Body of pancreas (tissue), 4 donors: ENCODE results near the gene CORO1C. TPM values are rescaled to one million over a fixed set of nuclear protein-coding genes. Genes with fewer than 3 reads are reported as not detected.
"Not testable (repeated sequence)": the region's sequence is repeated elsewhere in the genome, so short reads cannot be mapped to it uniquely, and the experiment has no call there.

Experiments
- ATAC-seq: fragments of 150-250 bp; one replicate; pipeline ENCODE4 v1.9.1; 2016
- DNase-seq, 4 donors: peaks; one replicate each; pipeline ENCODE4 v3.0.0-alpha.2; 2019
- H3K27ac ChIP-seq, 4 donors: fragments of 200-600 bp; sonication (generic); 1 replicate in 3 of 4; 2 replicates in 1 of 4; pipeline versions ENCODE4 v1.5.1 to v1.6.1; 2016 to 2019; ENCODE audit warnings: mild to moderate bottlenecking in 1 of 4, mixed read lengths in 1 of 4, moderate library complexity in 1 of 4
- H3K27me3 ChIP-seq, 2 donors: fragments of 200-600 bp; sonication (generic); one replicate each; pipeline ENCODE4 v1.6.0; 2016; ENCODE audit warnings: mild to moderate bottlenecking in 1 of 2
- H3K36me3 ChIP-seq, 2 donors: fragments of 200-600 bp; sonication (generic); replicated peaks in 1 of 2; 2 replicates each; pipeline ENCODE4 v1.5.1; 2016; ENCODE audit warnings: low read depth in 2 of 2; ENCODE audit not compliant: insufficient read depth in 1 of 2
- H3K4me1 ChIP-seq: fragments of 200-600 bp; sonication (generic); one replicate; pipeline ENCODE4 v1.6.0; 2016
- H3K4me3 ChIP-seq, 2 donors: fragments of 200-600 bp; sonication (generic); 1 replicate in 1 of 2; 2 replicates in 1 of 2; pipeline ENCODE4 v1.5.1; 2016 to 2019
- H3K9me3 ChIP-seq, 3 donors: fragments of 200-600 bp; sonication (generic); 1 replicate in 2 of 3; 2 replicates in 1 of 3; pipeline ENCODE4 v1.5.1; 2016
- POLR2A ChIP-seq, 3 donors: fragments of 450-650 bp; IDR thresholded peaks; one replicate each; pipeline ENCODE4 v1.6.1; 2016; ENCODE audit warnings: antibody characterized with exemption in 3 of 3, mild to moderate bottlenecking in 2 of 3
- WGBS, 2 donors: methylation state at CpG; one replicate each; pipeline ENCODE4 v1.1.5; 2017; 5-methylcytosine and 5-hydroxymethylcytosine counted together
- intact Hi-C: fragments of 100-400 bp; cut with DNase I; formaldehyde crosslinking; loops from one replicate; pipeline ENCODE4 v1.15.1; 2023
- total RNA-seq, 2 donors: library from RNA; depleted of rRNA; stranded (reverse); fragments of >200 nt; gene quantifications; one replicate each; pipeline ENCODE4 v1.1.0, GENCODE V29; 2016
- TF ChIP-seq, protein P1 (sequence below), 7 experiments: fragments of 450-650 bp in 4 of 7; fragments of 200-600 bp in 3 of 7; sonication (generic) in 3 of 7; IDR thresholded peaks; one replicate each; pipeline ENCODE4 v1.5.1; 2016 to 2019; ENCODE audit warnings: antibody characterized with exemption in 7 of 7

CORO1C gene
- total RNA-seq, 2 donors from 2014 or later, result 26.7 to 27.4 TPM

- peak; percentile 73 for ATAC-seq
- 69 to 73% methylated on average over 15 to 23 of the region's 23 CpGs for WGBS, 2 donors
- no peak overlapping the region for H3K4me3 ChIP-seq
Measured at GRCh38 chr12:108773798-108774788, 42.8 kb upstream of the CORO1C start.

GRCh38 chr12:108772891-108773797 is 41.8 kb upstream of the CORO1C start:
- Histone ChIP-seq H3K4me1 (peaks cover 10% of the 10 kb centered on the region), H3K27ac (no peak overlapping the region)

More at GRCh38 chr12:108773798-108774788, 42.8 kb upstream of the CORO1C start:
- Histone ChIP-seq H3K27me3 (no peaks in the 10 kb centered on the region), H3K4me1 (peaks cover under 1% of the 10 kb centered on the region), H3K36me3 (no peaks in the 10 kb centered on the region), H3K27ac (no peak overlapping the region), H3K9me3 (no peaks in the 10 kb centered on the region)
- TF ChIP-seq POLR2A (IDR thresholded peaks at IDR 0.05), result no peak
- TF ChIP-seq, protein P1, sequence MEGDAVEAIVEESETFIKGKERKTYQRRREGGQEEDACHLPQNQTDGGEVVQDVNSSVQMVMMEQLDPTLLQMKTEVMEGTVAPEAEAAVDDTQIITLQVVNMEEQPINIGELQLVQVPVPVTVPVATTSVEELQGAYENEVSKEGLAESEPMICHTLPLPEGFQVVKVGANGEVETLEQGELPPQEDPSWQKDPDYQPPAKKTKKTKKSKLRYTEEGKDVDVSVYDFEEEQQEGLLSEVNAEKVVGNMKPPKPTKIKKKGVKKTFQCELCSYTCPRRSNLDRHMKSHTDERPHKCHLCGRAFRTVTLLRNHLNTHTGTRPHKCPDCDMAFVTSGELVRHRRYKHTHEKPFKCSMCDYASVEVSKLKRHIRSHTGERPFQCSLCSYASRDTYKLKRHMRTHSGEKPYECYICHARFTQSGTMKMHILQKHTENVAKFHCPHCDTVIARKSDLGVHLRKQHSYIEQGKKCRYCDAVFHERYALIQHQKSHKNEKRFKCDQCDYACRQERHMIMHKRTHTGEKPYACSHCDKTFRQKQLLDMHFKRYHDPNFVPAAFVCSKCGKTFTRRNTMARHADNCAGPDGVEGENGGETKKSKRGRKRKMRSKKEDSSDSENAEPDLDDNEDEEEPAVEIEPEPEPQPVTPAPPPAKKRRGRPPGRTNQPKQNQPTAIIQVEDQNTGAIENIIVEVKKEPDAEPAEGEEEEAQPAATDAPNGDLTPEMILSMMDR (IDR thresholded peaks at IDR 0.05), result no peak
- intact Hi-C loops, result no loop called here
- peak; percentile 26 to 72 (median 53) for DNase-seq

GRCh38 chr12:108772247-108772646 is 40.9 kb upstream of the CORO1C start:
- intact Hi-C loops, result no loop called here
- H3K4me1 ChIP-seq, result peaks cover 11% of the 10 kb centered on the region
- no peaks in the 10 kb centered on the region for H3K27me3 ChIP-seq
- H3K4me3 ChIP-seq, result no peak overlapping the region
- no peaks in the 10 kb centered on the region for H3K9me3 ChIP-seq
- 74 to 77% methylated on average over 2 of the region's 2 CpGs for WGBS, 2 donors
- H3K36me3 ChIP-seq, result no peaks in the 10 kb centered on the region
- no peak overlapping the region for H3K27ac ChIP-seq
- TF ChIP-seq, protein P1 (IDR thresholded peaks at IDR 0.05), result no peak
- TF ChIP-seq POLR2A (IDR thresholded peaks at IDR 0.05), result no peak
- DNase-seq, result no peak
- ATAC-seq, result no peak

More at GRCh38 chr12:108772891-108773797, 41.8 kb upstream of the CORO1C start:
- no peak for ATAC-seq
- no peak overlapping the region for H3K4me3 ChIP-seq
- H3K27me3 ChIP-seq, result no peaks in the 10 kb centered on the region
- WGBS, 2 donors, result 85 to 86% methylated on average over 25 of the region's 25 CpGs
- intact Hi-C loops, result no loop called here
- no peak for TF ChIP-seq POLR2A (IDR thresholded peaks at IDR 0.05)
- TF ChIP-seq, protein P1 (IDR thresholded peaks at IDR 0.05), result no peak
- DNase-seq, result no peak
- no peaks in the 10 kb centered on the region for H3K9me3 ChIP-seq
- H3K36me3 ChIP-seq, result no peaks in the 10 kb centered on the region

DNA sequence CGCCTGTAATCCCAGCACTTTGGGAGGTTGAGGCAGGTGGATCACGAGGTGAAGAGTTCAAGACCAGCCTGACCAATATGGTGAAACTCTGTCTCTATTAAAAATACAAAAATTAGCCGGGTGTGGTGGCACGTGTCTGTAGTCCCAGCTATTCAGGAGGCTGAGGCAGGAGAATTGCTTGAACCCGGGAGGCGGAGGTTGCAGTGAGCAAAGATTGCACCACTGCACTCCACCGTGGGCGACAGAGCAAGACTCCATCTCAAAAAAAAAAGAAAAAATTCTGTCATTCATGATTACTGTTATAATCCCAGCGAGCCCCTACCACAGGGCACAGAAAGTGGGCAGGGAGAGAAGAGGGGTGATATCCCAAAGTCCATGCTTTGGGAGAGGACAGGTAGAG is 40.5 kb upstream of the CORO1C start:
- H3K4me3 ChIP-seq, H3K27me3 ChIP-seq, DNase-seq, ATAC-seq, H3K27ac ChIP-seq, intact Hi-C loops, H3K9me3 ChIP-seq, H3K36me3 ChIP-seq: not testable (repeated sequence)
- H3K4me1 ChIP-seq, result peaks cover 11% of the 10 kb centered on the region
- 82% methylated on average over 9 of the region's 9 CpGs for WGBS, 2 donors

DNA sequence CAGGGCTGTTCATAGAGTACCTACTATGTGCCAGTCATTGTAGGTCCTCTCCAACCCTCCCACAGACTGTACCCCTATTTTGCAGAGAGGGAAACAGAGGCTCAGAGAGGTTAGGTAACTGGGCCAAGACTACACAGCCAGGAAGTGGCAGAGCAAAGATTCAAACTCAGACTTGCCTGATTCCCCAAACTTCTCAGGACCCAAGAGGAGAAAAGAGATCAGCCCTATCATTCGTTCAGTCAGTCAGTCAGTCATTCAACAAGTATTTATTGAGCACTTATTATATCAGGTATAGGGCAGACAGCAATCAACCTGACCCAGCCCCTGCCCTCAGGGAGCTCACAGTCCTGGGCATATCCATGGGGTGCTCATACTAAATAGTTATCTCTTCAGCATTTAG is 39.6 kb upstream of the CORO1C start:
- no peak for DNase-seq
- no peak for ATAC-seq
- TF ChIP-seq, protein P1 (IDR thresholded peaks at IDR 0.05), result no peak
- TF ChIP-seq POLR2A (IDR thresholded peaks at IDR 0.05), result no peak
- Histone ChIP-seq H3K27me3 (no peaks in the 10 kb centered on the region), H3K36me3 (no peaks in the 10 kb centered on the region), H3K9me3 (no peaks in the 10 kb centered on the region), H3K27ac (no peak overlapping the region), H3K4me1 (peaks cover 11% of the 10 kb centered on the region), H3K4me3 (no peak overlapping the region)
- 83 to 92% methylated on average over 1 of the region's 1 CpG for WGBS, 2 donors
- intact Hi-C loops, result no loop called here
